Measurements from ENCODE around the gene RNF223.
"Not testable (repeated sequence)": the region's sequence is repeated elsewhere in the genome, so short reads cannot be mapped to it uniquely, and the experiment has no call there.

Gene RNF223

DNA sequence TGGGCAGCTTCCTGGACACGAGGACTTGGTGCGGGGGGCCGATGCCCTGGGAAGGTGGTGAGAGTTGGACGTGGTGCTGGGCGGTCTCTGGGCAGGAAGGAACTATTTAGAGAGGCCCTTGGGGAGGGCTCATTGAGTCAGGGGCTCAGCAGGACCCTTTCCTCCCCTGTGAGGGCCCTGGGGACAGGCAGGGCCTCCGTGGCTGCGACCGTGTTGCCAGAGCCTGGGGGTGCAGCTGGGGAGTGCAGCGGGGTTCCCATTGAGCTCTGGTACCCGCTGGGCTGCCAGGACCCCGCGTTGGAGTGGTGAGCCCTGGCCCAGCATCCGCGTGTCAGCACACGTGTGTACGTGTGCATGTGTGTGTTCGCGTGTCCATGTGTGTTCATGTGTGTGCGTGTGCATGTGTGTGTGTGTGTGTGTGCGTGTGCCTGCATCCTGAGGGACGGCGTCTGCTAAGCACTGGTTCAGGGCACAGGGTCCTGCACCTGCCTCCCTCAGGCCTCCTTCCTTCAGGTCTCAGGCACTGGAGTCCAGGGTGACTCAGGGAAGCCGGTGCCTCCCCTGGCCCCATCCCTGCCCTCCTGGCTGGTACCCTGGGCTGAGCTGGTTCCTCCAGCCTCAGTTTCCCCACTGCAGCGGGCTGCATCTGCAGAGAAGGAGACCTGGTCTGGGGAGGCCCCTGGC, 10.7 kb downstream of the RNF223 start:
- intact Hi-C loops (cut with DNase I), result loop anchor here (2.0 kb wide), 1 partner anchor 79 kb away; no protein-coding TSS in a partner anchor
- no peak for DNase-seq

GRCh38 chr1:1062348-1063163, 11.6 kb downstream of the RNF223 start:
- DNase-seq, result no peak
- intact Hi-C loops (cut with DNase I), result loop anchor here (2.0 kb wide), 1 partner anchor 78 kb away; no protein-coding TSS in a partner anchor

DNA sequence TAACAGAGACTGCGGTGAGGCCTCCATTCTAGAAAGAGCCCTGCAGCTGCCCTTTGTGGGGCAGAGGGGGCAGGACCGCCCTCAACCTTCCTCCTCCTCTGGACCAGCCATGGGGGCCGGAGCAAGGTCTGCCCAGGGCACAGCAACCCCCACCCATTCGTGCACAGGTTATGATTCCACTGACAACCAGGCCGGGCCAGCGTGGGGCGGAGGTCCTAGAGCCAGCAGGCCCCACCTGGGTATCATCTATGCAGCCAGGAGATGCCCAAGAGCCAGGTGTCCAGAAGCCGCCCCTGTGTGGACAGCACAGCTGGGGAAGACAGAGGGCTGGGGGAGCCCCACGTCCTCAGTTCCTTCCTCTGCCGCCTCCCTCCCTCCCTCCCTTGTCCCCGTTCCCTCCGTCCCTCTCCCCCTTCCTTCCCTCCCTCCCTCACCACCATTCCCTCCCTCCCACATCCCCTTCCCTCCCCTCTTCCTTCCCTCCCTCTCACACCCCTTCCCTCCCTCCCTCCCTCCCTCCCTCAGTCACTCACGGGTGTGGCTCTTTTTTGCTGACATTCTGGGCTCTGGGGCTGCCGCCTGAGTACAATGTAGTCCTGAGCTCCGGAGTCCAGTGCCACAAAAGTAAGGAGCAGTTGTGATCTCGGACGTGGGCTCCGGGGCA, 12.3 kb downstream of the RNF223 start:
- intact Hi-C loops (cut with DNase I), result loop anchor here (2.0 kb wide), 1 partner anchor 77 kb away; no protein-coding TSS in a partner anchor
- DNase-seq, result no peak

DNA sequence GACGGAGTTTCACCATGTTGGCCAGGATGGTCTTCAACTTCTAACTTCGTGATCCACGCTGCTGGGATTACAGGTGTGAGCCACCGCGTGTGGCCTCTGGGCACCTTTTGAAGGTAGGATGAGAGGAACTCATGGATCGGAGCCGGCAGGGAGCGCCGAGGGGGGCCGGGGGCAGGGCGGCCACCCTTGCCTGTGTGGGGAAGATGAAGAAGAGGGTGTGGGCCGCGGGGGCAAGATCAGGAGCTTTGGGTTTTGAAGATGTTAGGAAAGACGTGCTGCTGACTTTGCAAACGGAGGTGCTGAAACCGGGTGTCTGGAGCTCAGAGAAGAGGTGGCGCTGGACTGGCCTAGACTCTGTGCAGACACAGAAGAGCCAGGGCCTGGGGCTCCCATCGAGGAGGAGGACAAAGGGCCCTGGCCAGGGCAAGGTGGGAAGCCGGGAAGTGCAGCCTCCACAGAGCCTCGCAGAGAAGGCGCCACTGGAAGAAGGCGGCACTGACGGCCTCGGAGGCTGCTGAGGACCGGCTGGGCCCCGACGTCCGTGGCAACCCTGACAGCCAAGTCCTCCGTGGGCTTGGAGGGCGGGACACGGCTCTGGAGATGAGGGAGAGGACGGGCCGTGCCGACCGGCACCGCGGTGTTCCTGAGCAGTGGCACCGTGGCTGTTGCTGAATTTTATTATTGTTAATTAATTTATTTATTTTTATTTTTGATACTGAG, 13.7 kb downstream of the RNF223 start:
- intact Hi-C loops (cut with DNase I), result no loop called here
- no peak for DNase-seq

DNA sequence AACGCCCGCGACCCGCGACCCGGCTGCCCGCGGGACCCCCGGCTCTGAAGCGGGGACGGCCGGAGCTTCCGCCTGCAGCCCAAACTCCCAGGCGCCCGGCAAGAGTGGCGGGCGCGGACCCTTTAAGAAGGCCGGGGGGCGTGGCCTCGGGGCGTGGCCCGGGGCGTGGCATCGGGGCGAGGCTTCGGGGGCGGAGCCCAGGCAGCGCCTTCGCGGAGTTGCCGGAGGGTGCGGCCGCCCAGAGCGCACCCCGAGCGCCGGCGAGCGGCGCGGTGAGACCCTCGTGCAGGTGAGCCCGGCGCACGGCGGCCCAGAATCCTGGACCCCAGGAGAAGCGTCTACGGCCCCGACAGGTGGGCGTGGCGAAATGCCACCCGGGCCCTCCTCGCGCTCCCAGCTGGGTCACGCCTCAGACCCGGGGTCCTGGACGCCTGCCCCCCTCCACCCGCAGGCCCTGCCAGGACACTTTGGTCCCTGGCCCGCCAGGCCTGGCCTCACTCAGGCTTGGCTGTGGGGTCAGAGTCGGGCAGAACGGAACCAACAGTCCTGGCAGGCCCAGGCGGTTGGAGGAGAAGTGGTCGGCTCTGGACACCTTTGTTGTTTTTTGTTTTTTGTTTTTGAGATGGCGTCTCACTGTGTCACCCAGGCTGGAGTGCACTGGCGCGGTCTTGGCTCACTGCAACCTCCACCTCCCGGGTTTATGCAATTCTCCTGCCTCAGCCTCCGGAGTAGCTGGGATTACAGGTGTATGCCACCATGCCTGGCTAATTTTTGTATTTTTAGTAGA, 14.4 kb downstream of the RNF223 start:
- peak; percentile 62 to 97 (median 81) for DNase-seq
- intact Hi-C loops (cut with DNase I), result no loop called here

- DNase-seq, result no peak
- intact Hi-C loops (cut with DNase I), result no loop called here
Measured at GRCh38 chr1:1058921-1059493, 15.1 kb downstream of the RNF223 start.

GRCh38 chr1:1058088-1058905, 15.8 kb downstream of the RNF223 start:
- intact Hi-C loops (cut with DNase I), result no loop called here
- no peak for DNase-seq

DNA sequence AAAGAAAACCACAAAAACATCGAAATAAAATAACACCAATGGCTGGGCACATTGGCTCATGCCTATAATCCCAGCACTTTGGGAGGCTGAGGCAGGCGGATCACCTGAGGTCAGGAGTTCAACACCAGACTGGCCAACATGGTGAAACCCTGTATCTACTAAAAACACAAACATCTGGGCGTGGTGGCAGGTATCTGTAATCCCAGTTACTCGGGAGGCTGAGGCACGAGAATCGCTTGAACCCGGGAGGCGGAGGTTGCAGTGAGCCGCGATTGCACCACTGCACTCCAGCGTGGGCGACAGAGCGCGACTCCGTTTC, 16.4 kb downstream of the RNF223 start:
- intact Hi-C loops (cut with DNase I); DNase-seq: not testable (repeated sequence)

DNA sequence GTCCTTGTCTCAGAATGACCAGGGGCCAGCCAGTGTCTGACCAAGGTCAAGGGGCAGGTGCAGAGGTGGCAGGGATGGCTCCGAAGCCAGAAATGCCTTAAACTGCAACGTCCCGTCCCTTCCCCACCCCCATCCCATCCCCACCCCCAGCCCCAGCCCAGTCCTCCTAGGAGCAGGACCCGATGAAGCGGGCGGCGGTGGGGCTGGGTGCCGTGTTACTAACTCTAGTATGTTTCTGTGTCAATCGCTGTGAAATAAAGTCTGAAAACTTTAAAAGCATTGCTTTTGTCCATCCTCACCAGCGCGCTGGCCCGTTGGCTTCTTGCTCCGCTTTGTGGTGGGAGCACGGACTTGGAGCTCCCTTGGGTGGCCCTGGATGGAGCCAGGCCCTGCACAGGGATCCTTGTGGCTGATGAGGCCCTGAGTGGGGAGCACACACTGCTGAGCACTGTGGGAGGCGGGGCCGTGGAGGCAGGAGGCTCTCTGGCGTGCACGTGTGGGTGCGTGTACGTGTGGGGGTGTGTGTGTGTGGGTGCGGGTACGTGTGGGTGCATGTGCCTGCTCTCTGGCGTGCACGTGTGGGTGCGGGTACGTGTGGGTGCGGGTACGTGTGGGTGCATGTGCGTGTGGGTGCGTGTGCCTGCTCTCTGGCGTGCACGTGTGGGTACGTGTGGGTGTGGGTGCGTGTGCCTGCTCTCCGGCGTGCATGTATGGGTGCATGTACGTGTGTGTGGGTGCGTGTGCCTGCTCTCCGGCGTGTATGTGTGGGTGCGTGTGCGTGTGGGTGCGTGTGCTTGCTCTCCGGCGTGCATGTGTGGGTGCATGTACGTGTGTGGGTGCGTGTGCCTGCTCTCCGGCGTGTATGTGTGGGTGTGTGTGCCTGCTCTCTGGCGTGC, 18.0 kb downstream of the RNF223 start:
- DNase-seq, result no peak
- intact Hi-C loops (cut with DNase I), result no loop called here

- DNase-seq, result no peak
- intact Hi-C loops (cut with DNase I), result no loop called here
Measured at GRCh38 chr1:1054971-1055370, 19.1 kb downstream of the RNF223 start.

GRCh38 chr1:1054099-1054700, 19.9 kb downstream of the RNF223 start:
- intact Hi-C loops (cut with DNase I), result no loop called here
- DNase-seq, result no peak

DNA sequence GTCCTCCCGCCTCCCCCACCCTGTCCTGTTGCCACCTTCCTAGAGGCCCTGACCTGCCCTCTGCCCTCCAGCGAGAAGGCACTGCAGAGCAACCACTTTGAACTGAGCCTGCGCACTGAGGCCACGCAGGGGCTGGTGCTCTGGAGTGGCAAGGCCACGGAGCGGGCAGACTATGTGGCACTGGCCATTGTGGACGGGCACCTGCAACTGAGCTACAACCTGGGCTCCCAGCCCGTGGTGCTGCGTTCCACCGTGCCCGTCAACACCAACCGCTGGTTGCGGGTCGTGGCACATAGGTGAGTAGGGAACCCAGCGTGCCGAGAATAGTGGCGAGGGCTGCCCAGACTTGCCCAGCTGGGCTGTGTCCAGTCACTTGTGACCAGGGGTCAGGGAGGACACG, 20.4 kb downstream of the RNF223 start:
- intact Hi-C loops (cut with DNase I), result no loop called here

GRCh38 chr1:1053022-1053421, 21.1 kb downstream of the RNF223 start:
- DNase-seq, result no peak

More for the DNA sequence above, 20.4 kb downstream of the RNF223 start:
- no peak for DNase-seq

GRCh38 chr1:1052003-1052840, 21.9 kb downstream of the RNF223 start:
- DNase-seq, result no peak
- intact Hi-C loops (cut with DNase I), result no loop called here

More at GRCh38 chr1:1053022-1053421, 21.1 kb downstream of the RNF223 start:
- intact Hi-C loops (cut with DNase I), result no loop called here

GRCh38 chr1:1051127-1051810, 22.8 kb downstream of the RNF223 start:
- intact Hi-C loops (cut with DNase I), result no loop called here
- DNase-seq, result no peak

- intact Hi-C loops (cut with DNase I), result no loop called here
- DNase-seq, result peak in 5 of 10 donors; percentile 44 to 94 (median 63)
Measured at GRCh38 chr1:1050577-1051052, 23.5 kb downstream of the RNF223 start.

Measured in posterior cingulate gyrus (tissue), 11 donors.